A549 (cell line): Measurements from ENCODE around the gene C4orf50. TPM values are rescaled to one million over a fixed set of nuclear protein-coding genes. Genes with fewer than 3 reads are reported as not detected.

Experiments
- ATAC-seq, 2 experiments: fragments of 200-7000 bp in 1 of 2; fragments of >200 bp in 1 of 2; cut with Nextera tagmentation in 1 of 2; cut with Tn5 transposase in 1 of 2; 3 replicates each; pipeline versions ENCODE4 v1.8.0 to v1.9.1; 2018 to 2020; ENCODE audit warnings: mild to moderate bottlenecking in 1 of 2, moderate library complexity in 1 of 2
- CTCF ChIA-PET: fragments of 300-600 bp; sonication (Branson Sonifier 250); formaldehyde crosslinking; extraction: SDS; loops from one replicate; lab custom pipeline; 2021; ENCODE audit warnings: antibody characterized with exemption, inconsistent platforms; lab: Yijun Ruan, JAX
- POLR2A ChIA-PET: fragments of 350-600 bp; formaldehyde crosslinking; extraction: SDS; loops from one replicate; lab custom pipeline; 2021; ENCODE audit warnings: antibody characterized with exemption, inconsistent platforms; lab: Yijun Ruan, JAX
- DNase-seq, 2 experiments: peaks; one replicate each; pipeline versions ENCODE4 v3.0.0 to v3.0.0-alpha.2; 2011 to 2016; ENCODE audit warnings: low read depth in 1 of 2, low spot score in 1 of 2
- FAIRE-seq: peaks from 2 replicates; lab custom pipeline; 2011; peaks lifted over from hg19 to GRCh38; lab: Jason Lieb, UNC
- H3K27ac ChIP-seq, 2 experiments: fragments of >200 bp; sonication (Bioruptor Twin); formaldehyde crosslinking; 3 replicates each; pipeline ENCODE4 v1.5.1; 2016 to 2017
- H3K4me1 ChIP-seq: fragments of >200 bp; sonication (Bioruptor Twin); formaldehyde crosslinking; 3 replicates; pipeline ENCODE4 v1.6.1; 2016
- H3K4me2 ChIP-seq: fragments of >200 bp; sonication (Bioruptor Twin); formaldehyde crosslinking; 3 replicates; pipeline ENCODE4 v1.6.1; 2016
- H3K4me3 ChIP-seq: fragments of >200 bp; sonication (Bioruptor Twin); formaldehyde crosslinking; 3 replicates; pipeline ENCODE4 v1.5.1; 2016
- H3K9me3 ChIP-seq: fragments of >200 bp; sonication (Bioruptor Twin); formaldehyde crosslinking; 3 replicates; pipeline ENCODE4 v1.6.1; 2016
- ATOH8 ChIP-seq: fragments of 250-450 bp; sonication (Bioruptor Pico); IDR thresholded peaks from 2 replicates; pipeline ENCODE4 v1.5.0; 2020; ENCODE audit warnings: low read depth, mild to moderate bottlenecking, moderate library complexity
- BCL3 ChIP-seq: fragments of >200 bp; sonication (Bioruptor Twin); formaldehyde crosslinking; IDR thresholded peaks from 3 replicates; pipeline ENCODE4 v1.6.1; 2016
- BHLHE40 ChIP-seq: IDR thresholded peaks from 2 replicates; pipeline ENCODE4 v1.6.1; 2012; ENCODE audit warnings: low read depth, low read length, inconsistent platforms
- CHD4 ChIP-seq: fragments of 200-600 bp; sonication (generic); IDR thresholded peaks from 2 replicates; pipeline ENCODE4 v1.6.1; 2016; ENCODE audit warnings: antibody characterized with exemption, mild to moderate bottlenecking, borderline replicate concordance
- E2F6 ChIP-seq: IDR thresholded peaks from 2 replicates; pipeline ENCODE4 v1.6.1; 2012; ENCODE audit warnings: low read depth, borderline replicate concordance
- ELK1 ChIP-seq: fragments of 150-350 bp; IDR thresholded peaks from 2 replicates; pipeline ENCODE4 v1.6.1; 2014; ENCODE audit warnings: low read depth, mild to moderate bottlenecking, low read length
- FOSL2 ChIP-seq, 2 experiments: fragments of 450-650 bp in 1 of 2; fragments of >200 bp in 1 of 2; sonication (Bioruptor Twin) in 1 of 2; formaldehyde crosslinking; IDR thresholded peaks; 2 replicates each; pipeline versions ENCODE4 v1.5.0 to v1.6.1; 2016 to 2020; ENCODE audit warnings: mild to moderate bottlenecking in 1 of 2, moderate library complexity in 1 of 2
- FOXS1 ChIP-seq: fragments of 250-450 bp; sonication (Bioruptor Pico); IDR thresholded peaks from 2 replicates; pipeline ENCODE4 v1.5.0; 2020; ENCODE audit warnings: mild to moderate bottlenecking, moderate library complexity
- GATA3 ChIP-seq: IDR thresholded peaks from 2 replicates; pipeline ENCODE4 v1.6.1; 2012; ENCODE audit warnings: borderline replicate concordance
- HES2 ChIP-seq: fragments of >200 bp; sonication (Bioruptor Twin); formaldehyde crosslinking; IDR thresholded peaks from 2 replicates; pipeline ENCODE4 v1.6.1; 2016
- HEYL ChIP-seq: fragments of 250-450 bp; sonication (Bioruptor Pico); IDR thresholded peaks from 2 replicates; pipeline ENCODE4 v1.8.0; 2021; ENCODE audit warnings: mild to moderate bottlenecking, moderate library complexity
- HOXA7 ChIP-seq: fragments of 250-450 bp; sonication (Bioruptor Pico); IDR thresholded peaks from 2 replicates; pipeline ENCODE4 v1.5.0; 2020; ENCODE audit warnings: mild to moderate bottlenecking, moderate library complexity
- HOXB13 ChIP-seq: fragments of 250-450 bp; sonication (Bioruptor Pico); IDR thresholded peaks from 2 replicates; pipeline ENCODE4 v1.5.0; 2020; ENCODE audit warnings: low read depth, mild to moderate bottlenecking, moderate library complexity
- JUN ChIP-seq, 2 experiments: fragments of >200 bp; sonication (Bioruptor Twin); formaldehyde crosslinking; IDR thresholded peaks; 2 replicates in 1 of 2; 3 replicates in 1 of 2; pipeline ENCODE4 v1.6.1; 2016 to 2017
- KDM1A ChIP-seq: fragments of 200-600 bp; sonication (generic); IDR thresholded peaks from 2 replicates; pipeline ENCODE4 v1.6.1; 2016; ENCODE audit warnings: low read depth, mild to moderate bottlenecking
- MAX ChIP-seq: IDR thresholded peaks from 2 replicates; pipeline ENCODE4 v1.6.1; 2012
- MAZ ChIP-seq: fragments of 150-350 bp; IDR thresholded peaks from 2 replicates; pipeline ENCODE4 v1.6.1; 2014; ENCODE audit warnings: antibody characterized with exemption, low read depth, low read length, borderline replicate concordance
- MYC ChIP-seq: IDR thresholded peaks from 2 replicates; pipeline ENCODE4 v1.6.1; 2012; ENCODE audit warnings: mild to moderate bottlenecking, inconsistent platforms, low read length, improper control_type of control experiment, borderline replicate concordance
- NR3C1 ChIP-seq: fragments of >200 bp; sonication (Bioruptor Twin); formaldehyde crosslinking; IDR thresholded peaks from 3 replicates; pipeline ENCODE4 v1.6.1; 2017
- RAD21 ChIP-seq, 2 experiments: fragments of >200 bp in 1 of 2; sonication (Bioruptor Twin) in 1 of 2; formaldehyde crosslinking in 1 of 2; IDR thresholded peaks in 1 of 2; conservative IDR thresholded peaks in 1 of 2; 2 replicates in 1 of 2; 3 replicates in 1 of 2; pipeline ENCODE4 v1.6.1; 2012 to 2018; ENCODE audit warnings: inconsistent platforms in 1 of 2
- RCOR1 ChIP-seq: fragments of 150-350 bp; IDR thresholded peaks from 2 replicates; pipeline ENCODE4 v1.6.1; 2014; ENCODE audit warnings: antibody characterized with exemption, low read length, low read depth
- SMC3 ChIP-seq: fragments of >200 bp; sonication (Bioruptor Twin); formaldehyde crosslinking; IDR thresholded peaks from 3 replicates; pipeline ENCODE4 v1.6.1; 2018; ENCODE audit warnings: inconsistent platforms
- SREBF2 ChIP-seq: fragments of 450-650 bp; IDR thresholded peaks from 2 replicates; pipeline ENCODE4 v1.6.1; 2014; ENCODE audit warnings: mild to moderate bottlenecking, moderate library complexity
- WGBS: methylation state at CpG from one replicate; pipeline ENCODE4 v1.1.6; 2017; ENCODE audit errors: missing lambda C conversion rate; 5-methylcytosine and 5-hydroxymethylcytosine counted together
- polyA plus RNA-seq, 4 experiments: library from polyadenylated mRNA; depleted of rRNA in 3 of 4; stranded (reverse); fragments of >200 nt; fragmentation: RNase III in 1 of 4; extraction: RNeasy Plus Mini Kit Qiagen cat#74134 plus additional on column Dnase treatment in 1 of 4; gene quantifications; 2 replicates in 3 of 4; 3 replicates in 1 of 4; pipeline ENCODE4 v1.2.3, GENCODE V29; 2011 to 2017

Gene C4orf50
- polyA plus RNA-seq, 2 of the 4 experiments (the other 2 are of a cell fraction), result not detected

- 66% methylated on average over 6 of the region's 6 CpGs for WGBS
- POLR2A ChIA-PET, result no interaction called here
- no peak for FAIRE-seq
Observed at GRCh38 chr4:6029254-6029653, 11.0 kb upstream of the C4orf50 start.

GRCh38 chr4:6028168-6028567, 9.9 kb upstream of the C4orf50 start:
- TF ChIP-seq JUN (IDR thresholded peaks at IDR 0.05) (no peak), HES2 (no peak), ELK1 (no peak), E2F6 (no peak), MAX (no peak), KDM1A (no peak), BHLHE40 (no peak), FOXS1 (CRISPR knock-in tag) (no peak), SMC3 (no peak), ATOH8 (no peak), NR3C1 (no peak), FOSL2 (IDR thresholded peaks at IDR 0.05) (no peak), FOSL2 (CRISPR knock-in tag; IDR thresholded peaks at IDR 0.05) (no peak), CHD4 (no peak), RCOR1 (no peak), MYC (no peak), GATA3 (no peak), SREBF2 (no peak)
- no peak for ATAC-seq
- DNase-seq, result no peak
- H3K4me1 ChIP-seq, result 0 out of 3 replicates have a peak, but pooled peaks cover 4% of the 10 kb centered on the region
- H3K9me3 ChIP-seq, result no peaks in the 10 kb centered on the region
- no peak overlapping the region for H3K27ac ChIP-seq
- 51% methylated on average over 8 of the region's 10 CpGs for WGBS
- POLR2A ChIA-PET, result no interaction called here
- FAIRE-seq, result no peak
- no peak overlapping the region for H3K4me2 ChIP-seq
- no peak overlapping the region for H3K4me3 ChIP-seq
- CTCF ChIA-PET, result interaction anchor here (1.1 to 1.7 kb wide), 3 partner anchors 8 to 30 kb away, joined by 3 to 8 read pairs (median 4); partner anchors contain the start of gene C4orf50

More at GRCh38 chr4:6029254-6029653, 11.0 kb upstream of the C4orf50 start:
- no peak overlapping the region for H3K4me3 ChIP-seq
- H3K27ac ChIP-seq, result no peak overlapping the region
- CTCF ChIA-PET, result interaction anchor here (1.2 to 1.8 kb wide), 2 partner anchors 9 to 11 kb away, joined by 5 to 6 read pairs; partner anchors contain the start of gene C4orf50
- no peak for ATAC-seq
- TF ChIP-seq BCL3 (no peak), HOXB13 (CRISPR knock-in tag) (no peak), HEYL (CRISPR knock-in tag) (no peak), SREBF2 (no peak), E2F6 (no peak), MAZ (no peak), RAD21 (conservative IDR thresholded peaks at IDR 0.05 in 1 of 2, IDR thresholded peaks at IDR 0.05 in 1 of 2) (no peak), MAX (no peak), HOXA7 (CRISPR knock-in tag) (no peak)
- H3K9me3 ChIP-seq, result no peaks in the 10 kb centered on the region
- no peak overlapping the region for H3K4me2 ChIP-seq
- DNase-seq, result no peak
- H3K4me1 ChIP-seq, result 0 out of 3 replicates have a peak, but pooled peaks cover 4% of the 10 kb centered on the region
